GM23338 (cell line): ENCODE results near the gene TARS3. TPM values are rescaled to one million over a fixed set of nuclear protein-coding genes. Genes with fewer than 3 reads are reported as not detected.

Experiments used
- ATAC-seq: fragments of 200-7000 bp; cut with Tn5 transposase; 3 replicates; pipeline ENCODE4 v1.9.1; 2020
- DNase-seq: peaks from one replicate; pipeline ENCODE4 v3.0.0-alpha.2; 2015; ENCODE audit warnings: low spot score
- H2AFZ ChIP-seq: fragments of 200-600 bp; sonication (generic); 2 replicates; pipeline ENCODE4 v1.8.0; 2016; ENCODE audit warnings: antibody characterized with exemption, mild to moderate bottlenecking, moderate library complexity
- H3F3A ChIP-seq: fragments of 200-600 bp; sonication (generic); replicated peaks from 2 replicates; pipeline ENCODE4 v1.8.0; 2017; ENCODE audit warnings: antibody characterized with exemption, mixed run types, low read depth
- H3K27ac ChIP-seq: fragments of 200-600 bp; sonication (generic); 2 replicates; pipeline ENCODE4 v1.6.1; 2016; ENCODE audit warnings: low read depth
- H3K27me3 ChIP-seq: fragments of 200-600 bp; sonication (generic); 2 replicates; pipeline ENCODE4 v1.8.0; 2016; ENCODE audit warnings: mild to moderate bottlenecking, mixed run types, moderate library complexity; ENCODE audit not compliant: insufficient read depth
- H3K36me3 ChIP-seq: fragments of 200-600 bp; sonication (generic); 2 replicates; pipeline ENCODE4 v1.8.0; 2016; ENCODE audit warnings: mild to moderate bottlenecking; ENCODE audit not compliant: insufficient read depth
- H3K4me1 ChIP-seq: fragments of 200-600 bp; sonication (generic); 2 replicates; pipeline ENCODE4 v1.8.0; 2016; ENCODE audit warnings: mild to moderate bottlenecking, moderate library complexity; ENCODE audit not compliant: insufficient read depth
- H3K4me2 ChIP-seq: fragments of 200-600 bp; sonication (generic); 2 replicates; pipeline ENCODE4 v1.7.1; 2017; ENCODE audit warnings: mixed run types
- H3K4me3 ChIP-seq: fragments of 200-600 bp; sonication (generic); 2 replicates; pipeline ENCODE4 v1.6.1; 2016; ENCODE audit warnings: mixed run types
- H3K79me2 ChIP-seq: fragments of 200-600 bp; sonication (generic); replicated peaks from 2 replicates; pipeline ENCODE4 v1.8.0; 2017; ENCODE audit warnings: mild to moderate bottlenecking; ENCODE audit not compliant: insufficient read depth
- H3K9me2 ChIP-seq: fragments of 200-600 bp; sonication (generic); 2 replicates; pipeline ENCODE4 v1.8.0; 2017; ENCODE audit not compliant: insufficient read depth
- H4K20me1 ChIP-seq: fragments of 200-600 bp; sonication (generic); replicated peaks from 2 replicates; pipeline ENCODE4 v1.8.0; 2017; ENCODE audit warnings: mild to moderate bottlenecking; ENCODE audit not compliant: insufficient read depth
- H3K27ac Mint-ChIP-seq: 2 replicates; pipeline ENCODE4 v1.8.0; 2020; ENCODE audit warnings: inconsistent platforms, mild to moderate bottlenecking, moderate library complexity, mixed read lengths
- H3K27me3 Mint-ChIP-seq: 3 replicates; pipeline ENCODE4 v1.8.0; 2022; ENCODE audit warnings: low read depth, mild to moderate bottlenecking, moderate library complexity, mixed read lengths, inconsistent platforms; ENCODE audit not compliant: insufficient read depth, poor library complexity
- H3K36me3 Mint-ChIP-seq: 3 replicates; pipeline ENCODE4 v1.8.0; 2021; ENCODE audit warnings: low read depth, mild to moderate bottlenecking, inconsistent platforms, moderate library complexity, mixed read lengths
- H3K4me1 Mint-ChIP-seq: 3 replicates; pipeline ENCODE4 v1.8.0; 2020; ENCODE audit warnings: mild to moderate bottlenecking, inconsistent platforms, mixed read lengths
- H3K4me3 Mint-ChIP-seq: 3 replicates; pipeline ENCODE4 v1.8.0; 2021; ENCODE audit warnings: moderate library complexity, mild to moderate bottlenecking, inconsistent platforms, mixed read lengths
- H3K9me3 Mint-ChIP-seq: 3 replicates; pipeline ENCODE4 v1.8.0; 2020; ENCODE audit warnings: moderate library complexity, mild to moderate bottlenecking, inconsistent platforms, mixed read lengths
- CTCF ChIP-seq, 2 experiments: fragments of 200-600 bp in 1 of 2; sonication (generic) in 1 of 2; conservative IDR thresholded peaks; 2 replicates each; pipeline versions ENCODE4 v1.5.1 to v1.6.1; 2016 to 2017; ENCODE audit warnings: antibody characterized with exemption in 2 of 2, low read depth in 2 of 2, mild to moderate bottlenecking in 2 of 2, moderate library complexity in 1 of 2
- ETS1 ChIP-seq: IDR thresholded peaks from 2 replicates; pipeline ENCODE4 v1.6.1; 2016; ENCODE audit warnings: antibody characterized with exemption
- EZH2 ChIP-seq: fragments of 200-600 bp; sonication (generic); IDR thresholded peaks from one replicate; pipeline ENCODE4 v1.8.0; 2017; ENCODE audit warnings: antibody characterized with exemption, mild to moderate bottlenecking, low read depth; ENCODE audit not compliant: unreplicated experiment
- EZH2phosphoT487 ChIP-seq: fragments of 200-600 bp; sonication (generic); IDR thresholded peaks from one replicate; pipeline ENCODE4 v1.8.1; 2018; ENCODE audit warnings: antibody characterized with exemption; ENCODE audit not compliant: unreplicated experiment
- JUNB ChIP-seq: IDR thresholded peaks from one replicate; pipeline ENCODE4 v1.6.1; 2016; ENCODE audit warnings: antibody characterized with exemption; ENCODE audit not compliant: unreplicated experiment
- NANOG ChIP-seq: IDR thresholded peaks from 2 replicates; pipeline ENCODE4 v1.6.1; 2016; ENCODE audit warnings: antibody characterized with exemption, borderline replicate concordance
- REST ChIP-seq: IDR thresholded peaks from one replicate; pipeline ENCODE4 v1.6.1; 2018; ENCODE audit warnings: antibody characterized with exemption; ENCODE audit not compliant: unreplicated experiment
- STAT1 ChIP-seq: IDR thresholded peaks from one replicate; pipeline ENCODE4 v1.6.1; 2016; ENCODE audit warnings: antibody characterized with exemption; ENCODE audit not compliant: unreplicated experiment
- ZNF114 ChIP-seq: fragments of 250-450 bp; sonication (Bioruptor Pico); IDR thresholded peaks from 2 replicates; pipeline ENCODE4 v1.5.0; 2020; ENCODE audit warnings: mild to moderate bottlenecking, moderate library complexity
- polyA plus RNA-seq: library from polyadenylated mRNA; unstranded; fragments of >200 nt; fragmentation: Nextera tagmentation; extraction: Ambion mirVana; gene quantifications from 2 replicates; pipeline ENCODE4 v1.2.1, GENCODE V29; 2016
- total RNA-seq: library from RNA; depleted of rRNA; stranded (reverse); fragments of >200 nt; shearing (Covaris generic); gene quantifications from 2 replicates; pipeline ENCODE4 v1.2.3, GENCODE V29; 2014

TARS3 gene
- total and polyA plus RNA-seq, 2 experiments from 2014 or later: 13.0 to 15.4 TPM

GRCh38 chr15:101613130-101614000 lies 110.9 kb downstream of the TARS3 start (continued):
- TF ChIP-seq JUNB (no peak), ZNF114 (CRISPR knock-in tag) (no peak), ETS1 (no peak), REST (no peak), EZH2phosphoT487 (no peak), EZH2 (no peak), STAT1 (no peak), NANOG (no peak), CTCF (conservative IDR thresholded peaks at IDR 0.05; ENCODE audit: low read depth in 2 of 2) (no peak)

- no peaks in the 10 kb centered on the region for H4K20me1 ChIP-seq
- Mint-ChIP-seq H3K27ac (no peak overlapping the region), H3K4me3 (no peak overlapping the region), H3K4me1 (peaks cover 21% of the 10 kb centered on the region), H3K9me3 (no peaks in the 10 kb centered on the region; the same call in 2 of the 3 replicates), H3K36me3 (no peaks in the 10 kb centered on the region), H3K27me3 (peaks cover 19% of the 10 kb centered on the region)
- H3F3A ChIP-seq: no peaks in the 10 kb centered on the region
- TF ChIP-seq STAT1: no peak
- H3K79me2 ChIP-seq: no peaks in the 10 kb centered on the region
- H3K27ac ChIP-seq: no peak overlapping the region
- no peaks in the 10 kb centered on the region for H3K27me3 ChIP-seq
- H3K4me3 ChIP-seq: no peak overlapping the region
- peaks cover 8% of the 10 kb centered on the region for H3K4me1 ChIP-seq
- H3K4me2 ChIP-seq: no peak overlapping the region
- H2AFZ ChIP-seq: no peak overlapping the region
- DNase-seq (no peak), ATAC-seq (no peak)
- H3K36me3 ChIP-seq: no peaks in the 10 kb centered on the region
- no peaks in the 10 kb centered on the region for H3K9me2 ChIP-seq
These were observed 111.6 kb downstream of the TARS3 start for GRCh38 chr15:101612676-101613075.
